ENCODE data around the gene PRKN.

Gene PRKN

DNA sequence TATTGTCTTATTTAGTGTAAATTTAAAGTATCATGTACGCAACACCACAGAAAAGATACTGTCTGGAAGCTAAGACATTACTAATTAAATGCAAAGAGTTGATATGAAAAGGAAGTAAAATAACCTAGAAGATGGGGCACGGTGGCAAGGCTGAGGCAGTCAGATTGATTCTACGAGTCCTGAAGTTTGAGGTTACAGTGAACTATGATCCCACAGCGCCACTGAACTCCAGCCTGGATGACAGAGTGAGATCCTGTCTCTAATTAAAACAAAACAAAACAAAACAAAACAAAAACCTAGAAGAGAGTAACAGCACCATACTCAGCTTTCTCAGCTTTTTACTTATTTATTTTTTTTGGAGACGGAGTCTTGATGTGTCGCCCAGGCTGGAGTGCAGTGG lies 199.0 kb downstream of the PRKN start:
- peak; percentile 42 for TF ChIP-seq SETDB1 (IDR thresholded peaks at IDR 0.05; ENCODE audit: insufficient read length, low read length)
- TF ChIP-seq, protein P1, sequence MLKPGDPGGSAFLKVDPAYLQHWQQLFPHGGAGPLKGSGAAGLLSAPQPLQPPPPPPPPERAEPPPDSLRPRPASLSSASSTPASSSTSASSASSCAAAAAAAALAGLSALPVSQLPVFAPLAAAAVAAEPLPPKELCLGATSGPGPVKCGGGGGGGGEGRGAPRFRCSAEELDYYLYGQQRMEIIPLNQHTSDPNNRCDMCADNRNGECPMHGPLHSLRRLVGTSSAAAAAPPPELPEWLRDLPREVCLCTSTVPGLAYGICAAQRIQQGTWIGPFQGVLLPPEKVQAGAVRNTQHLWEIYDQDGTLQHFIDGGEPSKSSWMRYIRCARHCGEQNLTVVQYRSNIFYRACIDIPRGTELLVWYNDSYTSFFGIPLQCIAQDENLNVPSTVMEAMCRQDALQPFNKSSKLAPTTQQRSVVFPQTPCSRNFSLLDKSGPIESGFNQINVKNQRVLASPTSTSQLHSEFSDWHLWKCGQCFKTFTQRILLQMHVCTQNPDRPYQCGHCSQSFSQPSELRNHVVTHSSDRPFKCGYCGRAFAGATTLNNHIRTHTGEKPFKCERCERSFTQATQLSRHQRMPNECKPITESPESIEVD (tag by site-specific recombination; IDR thresholded peaks at IDR 0.05), result no peak
- no peak for TF ChIP-seq ZNF561 (tag by site-specific recombination; IDR thresholded peaks at IDR 0.05; ENCODE audit: borderline replicate concordance)
- no peaks in the 10 kb centered on the region for H3K9me3 ChIP-seq (ENCODE audit: control insufficient read depth, insufficient read depth, low read depth, low read length)
- H3K27ac ChIP-seq (ENCODE audit: extremely low read depth, low read depth, low read length), result no peak overlapping the region
- H3K4me1 ChIP-seq (ENCODE audit: control insufficient read depth, insufficient read depth, low read length), result no peaks in the 10 kb centered on the region
- CTCF ChIA-PET, result no interaction called here
- H3K4me3 ChIP-seq (ENCODE audit: low read depth, low read length), result no peak overlapping the region
- H3K36me3 ChIP-seq (ENCODE audit: control insufficient read depth in 2 of 2, insufficient read depth in 1 of 2, low read length in 2 of 2), result no peaks in the 10 kb centered on the region
- POLR2A ChIA-PET, result no interaction called here

DNA sequence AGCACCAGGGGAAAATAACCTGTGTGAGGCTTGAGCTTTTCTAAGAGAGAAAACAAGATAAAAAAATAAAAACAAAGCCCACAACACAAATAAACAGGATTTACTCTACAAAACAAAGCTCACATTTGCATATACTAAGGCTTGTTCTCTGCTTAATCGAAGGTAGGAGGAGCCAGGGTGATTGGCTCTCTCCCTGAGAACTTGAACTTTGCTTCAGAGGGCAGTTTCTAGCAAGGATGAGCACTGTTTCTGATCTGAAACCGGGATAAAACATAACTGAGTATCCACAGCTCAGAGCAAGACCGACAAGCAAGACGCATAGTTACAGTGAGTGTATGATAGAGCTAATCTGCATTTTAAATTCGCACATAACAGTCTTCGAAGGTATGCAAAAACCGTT lies 200.6 kb downstream of the PRKN start:
- ChIA-PET CTCF (interaction anchor here (0.6 kb wide), 1 partner anchor 1646 kb away, joined by 3 read pairs; no protein-coding TSS in a partner anchor), POLR2A (no interaction called here)
- Histone ChIP-seq H3K36me3 (ENCODE audit: control insufficient read depth in 2 of 2, insufficient read depth in 1 of 2, low read length in 2 of 2) (no peaks in the 10 kb centered on the region), H3K27ac (ENCODE audit: extremely low read depth, low read depth, low read length) (no peak overlapping the region), H3K4me3 (ENCODE audit: low read depth, low read length) (no peak overlapping the region), H3K9me3 (ENCODE audit: control insufficient read depth, insufficient read depth, low read depth, low read length) (no peaks in the 10 kb centered on the region), H3K4me1 (ENCODE audit: control insufficient read depth, insufficient read depth, low read length) (no peaks in the 10 kb centered on the region)
- no peak for TF ChIP-seq ZNF214 (tag by site-specific recombination; IDR thresholded peaks at IDR 0.05; ENCODE audit: borderline replicate concordance)
- TF ChIP-seq BCL11B (tag by site-specific recombination; IDR thresholded peaks at IDR 0.05; ENCODE audit: low read depth), result no peak
- no peak for TF ChIP-seq ZNF701 (tag by site-specific recombination; IDR thresholded peaks at IDR 0.05)
- TF ChIP-seq ZNF114 (tag by site-specific recombination; IDR thresholded peaks at IDR 0.05), result no peak
- TF ChIP-seq, protein P2, sequence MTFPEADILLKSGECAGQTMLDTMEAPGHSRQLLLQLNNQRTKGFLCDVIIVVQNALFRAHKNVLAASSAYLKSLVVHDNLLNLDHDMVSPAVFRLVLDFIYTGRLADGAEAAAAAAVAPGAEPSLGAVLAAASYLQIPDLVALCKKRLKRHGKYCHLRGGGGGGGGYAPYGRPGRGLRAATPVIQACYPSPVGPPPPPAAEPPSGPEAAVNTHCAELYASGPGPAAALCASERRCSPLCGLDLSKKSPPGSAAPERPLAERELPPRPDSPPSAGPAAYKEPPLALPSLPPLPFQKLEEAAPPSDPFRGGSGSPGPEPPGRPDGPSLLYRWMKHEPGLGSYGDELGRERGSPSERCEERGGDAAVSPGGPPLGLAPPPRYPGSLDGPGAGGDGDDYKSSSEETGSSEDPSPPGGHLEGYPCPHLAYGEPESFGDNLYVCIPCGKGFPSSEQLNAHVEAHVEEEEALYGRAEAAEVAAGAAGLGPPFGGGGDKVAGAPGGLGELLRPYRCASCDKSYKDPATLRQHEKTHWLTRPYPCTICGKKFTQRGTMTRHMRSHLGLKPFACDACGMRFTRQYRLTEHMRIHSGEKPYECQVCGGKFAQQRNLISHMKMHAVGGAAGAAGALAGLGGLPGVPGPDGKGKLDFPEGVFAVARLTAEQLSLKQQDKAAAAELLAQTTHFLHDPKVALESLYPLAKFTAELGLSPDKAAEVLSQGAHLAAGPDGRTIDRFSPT (tag by site-specific recombination; IDR thresholded peaks at IDR 0.05), result no peak
- TF ChIP-seq ZNF175 (tag by site-specific recombination; IDR thresholded peaks at IDR 0.05), result no peak
- TF ChIP-seq ZIC2 (tag by site-specific recombination; IDR thresholded peaks at IDR 0.05), result no peak

DNA sequence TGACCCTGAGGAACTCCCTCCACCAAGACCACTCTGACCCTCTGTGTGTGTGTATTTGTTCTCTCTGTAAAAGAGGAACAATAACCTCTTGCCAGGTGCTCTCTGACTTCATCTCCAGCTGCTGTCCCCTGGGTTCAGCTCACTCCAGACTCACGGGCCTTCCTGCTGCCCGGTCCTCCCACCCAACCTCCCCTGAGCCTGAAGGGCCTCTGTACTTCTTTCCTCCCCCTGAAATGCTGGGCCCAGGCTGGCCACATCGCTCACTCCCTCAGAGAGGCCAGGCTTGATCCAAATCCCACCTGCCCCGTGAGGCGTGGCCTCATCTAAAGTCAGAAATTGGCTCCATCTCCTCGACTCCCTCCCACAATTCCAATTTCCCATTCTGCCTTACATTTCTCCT lies 202.4 kb downstream of the PRKN start:
- Histone ChIP-seq H3K4me3 (ENCODE audit: low read depth, low read length) (no peak overlapping the region), H3K9me3 (ENCODE audit: control insufficient read depth, insufficient read depth, low read depth, low read length) (no peaks in the 10 kb centered on the region), H3K27ac (ENCODE audit: extremely low read depth, low read depth, low read length) (no peak overlapping the region), H3K4me1 (ENCODE audit: control insufficient read depth, insufficient read depth, low read length) (no peaks in the 10 kb centered on the region), H3K36me3 (ENCODE audit: control insufficient read depth in 2 of 2, insufficient read depth in 1 of 2, low read length in 2 of 2) (no peaks in the 10 kb centered on the region)
- POLR2A ChIA-PET, result no interaction called here
- CTCF ChIA-PET, result interaction anchor here (0.6 kb wide), 1 partner anchor 20 kb away, joined by 3 read pairs; no protein-coding TSS in a partner anchor
- TF ChIP-seq ZFP37 (tag by site-specific recombination; IDR thresholded peaks at IDR 0.05) (no peak), ZBTB48 (tag by site-specific recombination; IDR thresholded peaks at IDR 0.05) (no peak), BCL6B (tag by site-specific recombination; IDR thresholded peaks at IDR 0.05) (no peak), ZNF560 (tag by site-specific recombination; IDR thresholded peaks at IDR 0.05; ENCODE audit: borderline replicate concordance) (no peak), ZNF426 (tag by site-specific recombination; IDR thresholded peaks at IDR 0.05) (no peak), ZNF433 (tag by site-specific recombination; IDR thresholded peaks at IDR 0.05; ENCODE audit: low read depth) (no peak), FEZF1 (tag by site-specific recombination; IDR thresholded peaks at IDR 0.05) (no peak), ZNF221 (tag by site-specific recombination; IDR thresholded peaks at IDR 0.05; ENCODE audit: borderline replicate concordance) (no peak)
